ENCODE results near the gene PCDH9.

- TF ChIP-seq, protein P1, sequence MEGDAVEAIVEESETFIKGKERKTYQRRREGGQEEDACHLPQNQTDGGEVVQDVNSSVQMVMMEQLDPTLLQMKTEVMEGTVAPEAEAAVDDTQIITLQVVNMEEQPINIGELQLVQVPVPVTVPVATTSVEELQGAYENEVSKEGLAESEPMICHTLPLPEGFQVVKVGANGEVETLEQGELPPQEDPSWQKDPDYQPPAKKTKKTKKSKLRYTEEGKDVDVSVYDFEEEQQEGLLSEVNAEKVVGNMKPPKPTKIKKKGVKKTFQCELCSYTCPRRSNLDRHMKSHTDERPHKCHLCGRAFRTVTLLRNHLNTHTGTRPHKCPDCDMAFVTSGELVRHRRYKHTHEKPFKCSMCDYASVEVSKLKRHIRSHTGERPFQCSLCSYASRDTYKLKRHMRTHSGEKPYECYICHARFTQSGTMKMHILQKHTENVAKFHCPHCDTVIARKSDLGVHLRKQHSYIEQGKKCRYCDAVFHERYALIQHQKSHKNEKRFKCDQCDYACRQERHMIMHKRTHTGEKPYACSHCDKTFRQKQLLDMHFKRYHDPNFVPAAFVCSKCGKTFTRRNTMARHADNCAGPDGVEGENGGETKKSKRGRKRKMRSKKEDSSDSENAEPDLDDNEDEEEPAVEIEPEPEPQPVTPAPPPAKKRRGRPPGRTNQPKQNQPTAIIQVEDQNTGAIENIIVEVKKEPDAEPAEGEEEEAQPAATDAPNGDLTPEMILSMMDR (IDR thresholded peaks at IDR 0.05 in 8 of 11, conservative IDR thresholded peaks at IDR 0.05 in 3 of 11): no peak
- no peak for TF ChIP-seq POLR2A (IDR thresholded peaks at IDR 0.05)
These were observed 451.7 kb downstream of the PCDH9 start for GRCh38 chr13:66778461-66778860.
